HEK293 (cell line): ENCODE data around the gene ME3.

Experiments
- CTCF ChIA-PET: fragments of 350-600 bp; formaldehyde crosslinking; extraction: SDS; loops from one replicate; lab custom pipeline; 2021; ENCODE audit warnings: antibody characterized with exemption; lab: Yijun Ruan, JAX
- POLR2A ChIA-PET: fragments of 300-600 bp; formaldehyde crosslinking; extraction: SDS; loops from one replicate; lab custom pipeline; 2020; ENCODE audit warnings: antibody characterized with exemption, inconsistent platforms; lab: Yijun Ruan, JAX
- H3K27ac ChIP-seq: fragments of 200-500 bp; sonication (Bioruptor generic); 2 replicates; pipeline ENCODE4 v1.5.1; 2014; ENCODE audit warnings: low read depth, low read length, control low read depth, inconsistent platforms; ENCODE audit errors: extremely low read depth
- H3K36me3 ChIP-seq, 2 experiments: fragments of 200-500 bp in 1 of 2; sonication (Bioruptor generic) in 1 of 2; 1 replicate in 1 of 2; 2 replicates in 1 of 2; pipeline ENCODE4 v1.5.1; 2014 to 2017; ENCODE audit warnings: inconsistent platforms in 2 of 2, low read length in 2 of 2; ENCODE audit not compliant: control insufficient read depth in 2 of 2, insufficient read depth in 1 of 2
- H3K4me1 ChIP-seq: fragments of 200-500 bp; sonication (Bioruptor generic); 2 replicates; pipeline ENCODE4 v1.5.1; 2014; ENCODE audit warnings: mild to moderate bottlenecking, low read length, inconsistent platforms; ENCODE audit not compliant: control insufficient read depth, insufficient read depth
- H3K4me3 ChIP-seq: 2 replicates; pipeline ENCODE4 v1.5.1; 2011; ENCODE audit warnings: low read depth, mild to moderate bottlenecking, control low read depth, low read length, moderate library complexity
- H3K9me3 ChIP-seq: fragments of 200-500 bp; sonication (Bioruptor generic); 2 replicates; pipeline ENCODE4 v1.5.1; 2014; ENCODE audit warnings: low read depth, low read length, inconsistent platforms; ENCODE audit not compliant: control insufficient read depth, insufficient read depth
- SP7 ChIP-seq: fragments of 450-650 bp; formaldehyde crosslinking; IDR thresholded peaks from 2 replicates; pipeline ENCODE4 v1.5.1; 2016; ENCODE audit warnings: missing biosample characterization, missing genetic modification characterization
- TSHZ1 ChIP-seq: fragments of 450-650 bp; formaldehyde crosslinking; IDR thresholded peaks from 2 replicates; pipeline ENCODE4 v1.5.1; 2016; ENCODE audit warnings: missing biosample characterization, missing genetic modification characterization, borderline replicate concordance
- ZFP69B ChIP-seq: fragments of 450-650 bp; formaldehyde crosslinking; IDR thresholded peaks from 2 replicates; pipeline ENCODE4 v1.5.1; 2016; ENCODE audit warnings: missing biosample characterization, missing genetic modification characterization
- ZNF114 ChIP-seq: fragments of 450-650 bp; formaldehyde crosslinking; IDR thresholded peaks from 2 replicates; pipeline ENCODE4 v1.5.0; 2017; ENCODE audit warnings: missing biosample characterization, missing genetic modification characterization
- ZNF121 ChIP-seq: fragments of 450-650 bp; formaldehyde crosslinking; IDR thresholded peaks from 2 replicates; pipeline ENCODE4 v1.5.1; 2016; ENCODE audit warnings: missing biosample characterization, missing genetic modification characterization
- ZNF157 ChIP-seq: fragments of 450-650 bp; formaldehyde crosslinking; IDR thresholded peaks from 2 replicates; pipeline ENCODE4 v1.5.1; 2016; ENCODE audit warnings: missing biosample characterization, missing genetic modification characterization
- ZNF169 ChIP-seq: fragments of 450-650 bp; formaldehyde crosslinking; IDR thresholded peaks from 2 replicates; pipeline ENCODE4 v1.5.1; 2016; ENCODE audit warnings: missing biosample characterization, missing genetic modification characterization
- ZNF23 ChIP-seq: fragments of 450-650 bp; formaldehyde crosslinking; IDR thresholded peaks from 2 replicates; pipeline ENCODE4 v1.5.1; 2016; ENCODE audit warnings: missing biosample characterization, missing genetic modification characterization, borderline replicate concordance
- ZNF26 ChIP-seq: fragments of 450-650 bp; formaldehyde crosslinking; IDR thresholded peaks from 2 replicates; pipeline ENCODE4 v1.5.1; 2016; ENCODE audit warnings: missing biosample characterization, missing genetic modification characterization
- ZNF404 ChIP-seq: fragments of 450-650 bp; formaldehyde crosslinking; IDR thresholded peaks from 2 replicates; pipeline ENCODE4 v1.5.1; 2017; ENCODE audit warnings: missing biosample characterization, missing genetic modification characterization
- ZNF416 ChIP-seq: fragments of 450-650 bp; formaldehyde crosslinking; IDR thresholded peaks from 2 replicates; pipeline ENCODE4 v1.5.1; 2016; ENCODE audit warnings: missing biosample characterization, missing genetic modification characterization
- ZNF530 ChIP-seq: fragments of 450-650 bp; formaldehyde crosslinking; IDR thresholded peaks from 2 replicates; pipeline ENCODE4 v1.5.1; 2016; ENCODE audit warnings: low read depth, missing biosample characterization, missing genetic modification characterization
- ZNF561 ChIP-seq: fragments of 450-650 bp; IDR thresholded peaks from 2 replicates; pipeline ENCODE4 v1.5.1; 2018; ENCODE audit warnings: missing biosample characterization, missing genetic modification characterization, borderline replicate concordance
- ZNF777 ChIP-seq: fragments of 450-650 bp; formaldehyde crosslinking; IDR thresholded peaks from 2 replicates; pipeline ENCODE4 v1.5.1; 2017; ENCODE audit warnings: missing biosample characterization, missing genetic modification characterization, borderline replicate concordance
- TF ChIP-seq, protein P1 (sequence below): sonication (generic); formaldehyde crosslinking; IDR thresholded peaks from 2 replicates; pipeline ENCODE4 v1.8.1; 2022; ENCODE audit warnings: mild to moderate bottlenecking, moderate library complexity, missing genetic modification reagents

The ME3 gene

DNA sequence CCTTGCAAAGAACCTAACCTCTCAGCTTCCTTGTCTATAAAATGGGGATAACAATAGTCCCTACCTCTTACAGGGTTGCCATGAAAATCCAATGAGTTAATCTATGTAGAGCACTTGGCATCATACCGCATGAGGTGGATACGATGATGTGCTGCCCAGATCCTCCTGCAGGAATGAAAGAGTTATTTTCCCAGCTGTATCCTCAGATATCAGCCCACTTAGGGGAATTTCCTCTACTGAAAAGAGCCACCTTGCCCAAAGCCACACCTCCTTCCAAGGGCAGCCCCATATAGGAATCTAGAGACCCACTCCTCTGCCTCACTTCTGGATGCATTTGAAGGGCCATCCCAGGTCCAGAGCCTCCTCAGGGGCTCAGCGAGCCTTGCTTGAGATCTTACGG is 169.3 kb downstream of the ME3 start:
- no peaks in the 10 kb centered on the region for H3K9me3 ChIP-seq
- H3K36me3 ChIP-seq, result no peaks in the 10 kb centered on the region
- H3K27ac ChIP-seq, result no peak overlapping the region
- POLR2A ChIA-PET, result interaction anchor here (1.7 kb wide), 1 partner anchor 19 kb away, joined by 14 read pairs; no protein-coding TSS in a partner anchor
- CTCF ChIA-PET, result interaction anchor here (1.1 to 1.5 kb wide), 2 partner anchors 10 to 18 kb away, joined by 3 read pairs; no protein-coding TSS in a partner anchor
- H3K4me1 ChIP-seq, result no peaks in the 10 kb centered on the region
- H3K4me3 ChIP-seq, result no peak overlapping the region
- TF ChIP-seq ZNF530 (tag by site-specific recombination), result no peak

- Histone ChIP-seq H3K27ac (no peak overlapping the region), H3K4me3 (no peak overlapping the region), H3K9me3 (no peaks in the 10 kb centered on the region), H3K4me1 (no peaks in the 10 kb centered on the region), H3K36me3 (no peaks in the 10 kb centered on the region)
- ChIA-PET POLR2A (no interaction called here), CTCF (interaction anchor here (1.5 kb wide), 1 partner anchor 17 kb away, joined by 3 read pairs; no protein-coding TSS in a partner anchor)
- TF ChIP-seq ZNF23 (tag by site-specific recombination) (no peak), ZNF121 (tag by site-specific recombination) (no peak), ZNF169 (no peak), ZNF26 (no peak), TSHZ1 (tag by site-specific recombination) (no peak), ZNF416 (no peak), ZNF114 (tag by site-specific recombination) (no peak)
These were observed 170.2 kb downstream of the ME3 start for GRCh38 chr11:86502137-86502642.

GRCh38 chr11:86500500-86501140 is 171.8 kb downstream of the ME3 start:
- ChIA-PET CTCF (no interaction called here), POLR2A (no interaction called here)
- no peaks in the 10 kb centered on the region for H3K36me3 ChIP-seq
- H3K4me1 ChIP-seq, result no peaks in the 10 kb centered on the region
- H3K27ac ChIP-seq, result no peak overlapping the region
- no peak overlapping the region for H3K4me3 ChIP-seq
- H3K9me3 ChIP-seq, result no peaks in the 10 kb centered on the region
- TF ChIP-seq ZNF777 (tag by site-specific recombination) (no peak), ZNF416 (no peak), ZNF561 (tag by site-specific recombination) (no peak), ZNF404 (no peak), ZFP69B (tag by site-specific recombination) (no peak), ZNF157 (no peak)

GRCh38 chr11:86499723-86500129 is 172.7 kb downstream of the ME3 start:
- H3K9me3 ChIP-seq, result no peaks in the 10 kb centered on the region
- no peak overlapping the region for H3K4me3 ChIP-seq
- no peaks in the 10 kb centered on the region for H3K4me1 ChIP-seq
- TF ChIP-seq, protein P1, sequence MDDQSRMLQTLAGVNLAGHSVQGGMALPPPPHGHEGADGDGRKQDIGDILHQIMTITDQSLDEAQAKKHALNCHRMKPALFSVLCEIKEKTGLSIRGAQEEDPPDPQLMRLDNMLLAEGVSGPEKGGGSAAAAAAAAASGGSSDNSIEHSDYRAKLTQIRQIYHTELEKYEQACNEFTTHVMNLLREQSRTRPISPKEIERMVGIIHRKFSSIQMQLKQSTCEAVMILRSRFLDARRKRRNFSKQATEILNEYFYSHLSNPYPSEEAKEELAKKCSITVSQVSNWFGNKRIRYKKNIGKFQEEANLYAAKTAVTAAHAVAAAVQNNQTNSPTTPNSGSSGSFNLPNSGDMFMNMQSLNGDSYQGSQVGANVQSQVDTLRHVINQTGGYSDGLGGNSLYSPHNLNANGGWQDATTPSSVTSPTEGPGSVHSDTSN, result no peak
- TF ChIP-seq SP7 (tag by site-specific recombination), result no peak
- POLR2A ChIA-PET, result no interaction called here
- H3K27ac ChIP-seq, result no peak overlapping the region
- CTCF ChIA-PET, result no interaction called here
- H3K36me3 ChIP-seq, result no peaks in the 10 kb centered on the region
